Mucosa of stomach (tissue), 1 donor: Measurements from ENCODE around the gene FAM227B.
"Not testable (repeated sequence)": the region's sequence is repeated elsewhere in the genome, so short reads cannot be mapped to it uniquely, and the experiment has no call there.

Source experiments
- H3K27me3 ChIP-seq: one replicate; pipeline ENCODE4 v1.7.0; 2013; ENCODE audit warnings: mild to moderate bottlenecking, low read length; ENCODE audit not compliant: control insufficient read depth, insufficient read depth
- H3K36me3 ChIP-seq: one replicate; pipeline ENCODE4 v1.7.0; 2013; ENCODE audit warnings: low read length; ENCODE audit not compliant: control insufficient read depth, insufficient read depth
- H3K4me1 ChIP-seq: one replicate; pipeline ENCODE4 v1.7.0; 2013; ENCODE audit warnings: mild to moderate bottlenecking, low read length; ENCODE audit not compliant: control insufficient read depth, insufficient read depth
- H3K4me3 ChIP-seq: one replicate; pipeline ENCODE4 v1.7.0; 2013; ENCODE audit warnings: low read length
- H3K9ac ChIP-seq: one replicate; pipeline ENCODE4 v1.7.0; 2013; ENCODE audit warnings: mild to moderate bottlenecking, low read length, moderate library complexity
- H3K9me3 ChIP-seq: one replicate; pipeline ENCODE4 v1.7.0; 2013; ENCODE audit warnings: mild to moderate bottlenecking, low read length, moderate library complexity; ENCODE audit not compliant: control insufficient read depth
- donor health status: Pancreatic carcinoma.

Gene FAM227B

GRCh38 chr15:49387471-49387870, 233.1 kb downstream of the FAM227B start:
- H3K4me3 ChIP-seq = no peak overlapping the region
- no peaks in the 10 kb centered on the region for H3K36me3 ChIP-seq
- H3K9ac ChIP-seq = no peak overlapping the region
- H3K27me3 ChIP-seq = no peaks in the 10 kb centered on the region
- H3K9me3 ChIP-seq = no peaks in the 10 kb centered on the region
- H3K4me1 ChIP-seq = no peaks in the 10 kb centered on the region

- H3K4me3 ChIP-seq = no peak overlapping the region
- no peaks in the 10 kb centered on the region for H3K9me3 ChIP-seq
- H3K36me3 ChIP-seq = no peaks in the 10 kb centered on the region
- no peaks in the 10 kb centered on the region for H3K27me3 ChIP-seq
- H3K4me1 ChIP-seq = no peaks in the 10 kb centered on the region
- H3K9ac ChIP-seq = no peak overlapping the region
Observed at GRCh38 chr15:49383266-49383665, 237.4 kb downstream of the FAM227B start.

- Histone ChIP-seq H3K9me3 (no peaks in the 10 kb centered on the region), H3K4me3 (no peak overlapping the region), H3K4me1 (no peaks in the 10 kb centered on the region), H3K27me3 (no peaks in the 10 kb centered on the region), H3K36me3 (no peaks in the 10 kb centered on the region), H3K9ac (no peak overlapping the region)
Observed at GRCh38 chr15:49382394-49382793, 238.2 kb downstream of the FAM227B start.

- Histone ChIP-seq H3K27me3 (no peaks in the 10 kb centered on the region), H3K4me3 (no peak overlapping the region), H3K4me1 (no peaks in the 10 kb centered on the region), H3K9ac (no peak overlapping the region), H3K36me3 (no peaks in the 10 kb centered on the region), H3K9me3 (no peaks in the 10 kb centered on the region)
Observed at GRCh38 chr15:49380912-49381311, 239.7 kb downstream of the FAM227B start.

GRCh38 chr15:49379996-49380395, 240.6 kb downstream of the FAM227B start:
- Histone ChIP-seq H3K4me1 (no peaks in the 10 kb centered on the region), H3K27me3 (no peaks in the 10 kb centered on the region), H3K9ac (no peak overlapping the region), H3K4me3 (no peak overlapping the region), H3K9me3 (no peaks in the 10 kb centered on the region), H3K36me3 (no peaks in the 10 kb centered on the region)

- H3K9ac ChIP-seq = no peak overlapping the region
- H3K9me3 ChIP-seq = no peaks in the 10 kb centered on the region
- no peaks in the 10 kb centered on the region for H3K4me1 ChIP-seq
- H3K27me3 ChIP-seq = no peaks in the 10 kb centered on the region
- no peak overlapping the region for H3K4me3 ChIP-seq
- H3K36me3 ChIP-seq = no peaks in the 10 kb centered on the region
Observed at GRCh38 chr15:49372366-49372765, 248.3 kb downstream of the FAM227B start.

GRCh38 chr15:49370782-49371181, 249.8 kb downstream of the FAM227B start:
- Histone ChIP-seq H3K27me3 (no peaks in the 10 kb centered on the region), H3K4me1 (no peaks in the 10 kb centered on the region), H3K9me3 (no peaks in the 10 kb centered on the region), H3K36me3 (no peaks in the 10 kb centered on the region), H3K9ac (no peak overlapping the region), H3K4me3 (no peak overlapping the region)

- no peaks in the 10 kb centered on the region for H3K9me3 ChIP-seq
- H3K9ac ChIP-seq = no peak overlapping the region
- no peaks in the 10 kb centered on the region for H3K36me3 ChIP-seq
- no peaks in the 10 kb centered on the region for H3K4me1 ChIP-seq
- H3K27me3 ChIP-seq = no peaks in the 10 kb centered on the region
- no peak overlapping the region for H3K4me3 ChIP-seq
Observed at GRCh38 chr15:49366496-49366895, 254.1 kb downstream of the FAM227B start.

- no peaks in the 10 kb centered on the region for H3K4me1 ChIP-seq
- H3K4me3 ChIP-seq = no peak overlapping the region
- no peaks in the 10 kb centered on the region for H3K27me3 ChIP-seq
- H3K36me3 ChIP-seq = no peaks in the 10 kb centered on the region
- H3K9me3 ChIP-seq = no peaks in the 10 kb centered on the region
- H3K9ac ChIP-seq = no peak overlapping the region
Observed at GRCh38 chr15:49361370-49361769, 259.2 kb downstream of the FAM227B start.

- not testable (repeated sequence) for H3K36me3 ChIP-seq, H3K9me3 ChIP-seq, H3K4me3 ChIP-seq, H3K27me3 ChIP-seq, H3K4me1 ChIP-seq, H3K9ac ChIP-seq
Observed at GRCh38 chr15:49354439-49354838, 266.2 kb downstream of the FAM227B start.

- H3K27me3 ChIP-seq = no peaks in the 10 kb centered on the region
- no peak overlapping the region for H3K4me3 ChIP-seq
- no peak overlapping the region for H3K9ac ChIP-seq
- no peaks in the 10 kb centered on the region for H3K36me3 ChIP-seq
- H3K9me3 ChIP-seq = no peaks in the 10 kb centered on the region
- H3K4me1 ChIP-seq = no peaks in the 10 kb centered on the region
Observed at GRCh38 chr15:49343546-49343945, 277.1 kb downstream of the FAM227B start.

- no peak overlapping the region for H3K9ac ChIP-seq
- H3K36me3 ChIP-seq = no peaks in the 10 kb centered on the region
Observed at GRCh38 chr15:49339656-49340055, 281.0 kb downstream of the FAM227B start.

GRCh38 chr15:49331951-49332350, 288.7 kb downstream of the FAM227B start:
- H3K27me3 ChIP-seq = no peaks in the 10 kb centered on the region
- no peak overlapping the region for H3K9ac ChIP-seq
- no peaks in the 10 kb centered on the region for H3K9me3 ChIP-seq
- H3K4me1 ChIP-seq = peaks cover 5% of the 10 kb centered on the region
- H3K36me3 ChIP-seq = no peaks in the 10 kb centered on the region
- H3K4me3 ChIP-seq = no peak overlapping the region

More at GRCh38 chr15:49339656-49340055, 281.0 kb downstream of the FAM227B start:
- Histone ChIP-seq H3K4me1 (no peaks in the 10 kb centered on the region), H3K27me3 (no peaks in the 10 kb centered on the region), H3K4me3 (no peak overlapping the region), H3K9me3 (no peaks in the 10 kb centered on the region)
